Kidney (tissue), 14 donors: ENCODE results near the gene TMEM255B. TPM values are rescaled to one million over a fixed set of nuclear protein-coding genes. Genes with fewer than 3 reads are reported as not detected.

Experiments used
- DNase-seq, 5 donors: peaks; one replicate each; pipeline ENCODE4 v3.0.0-alpha.2; 2013 to 2020
- FAIRE-seq: peaks from 2 replicates; lab custom pipeline; 2012; peaks lifted over from hg19 to GRCh38; lab: Jason Lieb, UNC
- H3K27ac ChIP-seq, 2 donors: one replicate each; pipeline ENCODE4 v1.7.0; 2013; ENCODE audit warnings: low read depth in 2 of 2, low read length in 2 of 2, inconsistent platforms in 1 of 2
- H3K27me3 ChIP-seq: one replicate; pipeline ENCODE4 v1.7.1; 2013; ENCODE audit warnings: low read length, inconsistent platforms; ENCODE audit not compliant: control insufficient read depth, insufficient read depth
- H3K36me3 ChIP-seq, 3 donors: one replicate each; pipeline versions ENCODE4 v1.7.0 to v1.7.1; 2013; ENCODE audit warnings: low read length in 3 of 3, control low read depth in 1 of 3, inconsistent platforms in 1 of 3; ENCODE audit not compliant: insufficient read depth in 3 of 3, control insufficient read depth in 2 of 3
- H3K4me1 ChIP-seq, 3 donors: one replicate each; pipeline versions ENCODE4 v1.7.0 to v1.7.1; 2013; ENCODE audit warnings: low read length in 3 of 3, inconsistent platforms in 1 of 3, low read depth in 1 of 3; ENCODE audit not compliant: control insufficient read depth in 2 of 3, insufficient read depth in 2 of 3
- H3K4me3 ChIP-seq, 3 donors: one replicate each; pipeline versions ENCODE4 v1.7.0 to v1.8.1; 2013; ENCODE audit warnings: low read length in 3 of 3, control low read depth in 1 of 3, inconsistent platforms in 1 of 3
- H3K9ac ChIP-seq, 3 donors: one replicate each; pipeline versions ENCODE4 v1.7.0 to v1.7.1; 2013; ENCODE audit warnings: low read length in 3 of 3, control low read depth in 1 of 3, inconsistent platforms in 1 of 3
- H3K9me3 ChIP-seq, 3 donors: one replicate each; pipeline versions ENCODE4 v1.7.0 to v1.7.1; 2013; ENCODE audit warnings: low read length in 3 of 3, control low read depth in 1 of 3, inconsistent platforms in 1 of 3; ENCODE audit not compliant: control insufficient read depth in 2 of 3, insufficient read depth in 1 of 3
- CTCF ChIP-seq: IDR thresholded peaks from 3 replicates; pipeline ENCODE4 v1.5.1; 2012; ENCODE audit warnings: mild to moderate bottlenecking, moderate library complexity, borderline replicate concordance; ENCODE audit not compliant: insufficient read depth; ENCODE audit errors: extremely low read depth
- intact Hi-C: fragments of 100-400 bp; cut with DNase I; formaldehyde crosslinking; loops from one replicate; pipeline ENCODE4 v1.11.1; 2022
- polyA plus RNA-seq: library from polyadenylated mRNA; stranded (reverse); fragments of 350-450 nt; fragmentation: Illumina TruSeq; extraction: RNeasy Lipid Tissue Mini Kit (QIAGEN cat#74804); gene quantifications from one replicate; pipeline ENCODE4 v1.2.3, GENCODE V29; 2014; ENCODE audit warnings: low read depth, low replicate concordance; ENCODE audit not compliant: insufficient read depth
- total RNA-seq: library from RNA; stranded (reverse); fragmentation: NEBNext Ultra II Directional; extraction: Animal tissue kit (Norgen Biotek cat#: 25700); gene quantifications from one replicate; pipeline ENCODE4 v1.2.1, GENCODE V29; 2021
- donor health status: control.
- donor health status: control.
- donor health status: control.
- donor health status: control.
- donor health status: control.
- donor health status: DM: yes; HTN: yes; CAD: no.
- donor health status: Normal renal cell carcinoma (clear cell type).

The TMEM255B gene
- total and polyA plus RNA-seq, 2 donors from 2014 or later, result 11.9 to 29.3 TPM

DNA sequence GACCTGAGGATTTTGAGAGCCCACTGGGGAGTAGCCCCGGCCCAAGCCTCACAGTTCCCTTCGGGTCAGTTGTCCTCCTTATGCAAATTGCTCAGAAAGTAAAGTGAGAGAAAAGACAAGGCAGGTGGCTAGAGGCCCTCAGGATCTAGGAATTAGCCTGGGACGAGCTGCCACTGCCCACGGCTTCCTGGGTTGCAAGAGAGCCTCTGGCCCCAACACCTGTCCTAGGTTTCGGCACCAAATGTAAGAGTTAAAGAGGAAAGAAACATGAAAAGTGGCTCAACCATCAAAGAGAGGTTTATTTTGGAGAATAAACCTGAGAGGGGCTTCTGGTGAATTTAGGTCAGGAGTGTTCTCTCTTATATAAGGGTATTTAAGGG, 25.6 kb downstream of the TMEM255B start:
- Histone ChIP-seq H3K4me3 (no peak overlapping the region), H3K27me3 (no peaks in the 10 kb centered on the region), H3K4me1 (no peaks in the 10 kb centered on the region), H3K9me3 (no peaks in the 10 kb centered on the region), H3K9ac (no peak overlapping the region), H3K27ac (no peak overlapping the region), H3K36me3 (no peaks in the 10 kb centered on the region)
- DNase-seq (no peak), FAIRE-seq (no peak)
- intact Hi-C loops, result no loop called here
- no peak for TF ChIP-seq CTCF

GRCh38 chr13:113785051-113786010, 26.3 kb downstream of the TMEM255B start:
- no peak for TF ChIP-seq CTCF
- H3K4me3 ChIP-seq, result no peak overlapping the region
- H3K9ac ChIP-seq, result no peak overlapping the region
- H3K27me3 ChIP-seq, result no peaks in the 10 kb centered on the region
- intact Hi-C loops, result no loop called here
- no peaks in the 10 kb centered on the region for H3K36me3 ChIP-seq
- DNase-seq (peak in 1 of 5 donors; percentile 13), FAIRE-seq (no peak)
- H3K9me3 ChIP-seq, result no peaks in the 10 kb centered on the region
- no peaks in the 10 kb centered on the region for H3K4me1 ChIP-seq
- no peak overlapping the region for H3K27ac ChIP-seq

DNA sequence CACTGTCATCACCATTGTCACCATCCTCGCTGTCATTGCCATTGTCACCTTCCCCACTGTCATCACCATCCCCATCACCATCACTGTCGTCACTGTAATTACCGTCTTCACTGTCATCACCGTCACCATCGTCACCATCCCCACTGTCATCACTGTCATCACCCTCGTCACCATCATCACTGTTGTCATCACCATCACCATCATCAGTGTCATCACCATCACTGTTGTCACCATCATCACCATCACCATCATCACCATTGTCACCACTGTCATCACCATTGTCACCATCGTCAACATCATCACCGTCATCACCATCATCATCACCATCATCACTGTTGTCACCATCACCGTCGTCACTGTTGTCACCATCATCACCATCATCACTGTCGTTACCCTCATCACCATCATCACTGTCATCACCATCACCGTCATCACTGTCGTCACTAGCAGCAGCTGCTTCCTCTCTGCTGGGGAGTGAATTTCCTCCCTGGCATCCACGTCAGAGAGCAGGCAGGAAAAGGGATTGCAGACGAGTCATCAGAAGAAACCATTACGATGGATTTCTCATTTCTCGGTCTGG, 27.3 kb downstream of the TMEM255B start:
- intact Hi-C loops, result no loop called here
- Histone ChIP-seq H3K4me3 (no peak overlapping the region), H3K27ac (no peak overlapping the region), H3K27me3 (no peaks in the 10 kb centered on the region), H3K4me1 (no peaks in the 10 kb centered on the region), H3K36me3 (no peaks in the 10 kb centered on the region), H3K9ac (no peak overlapping the region), H3K9me3 (no peaks in the 10 kb centered on the region)
- DNase-seq (peak in 1 of 5 donors; percentile 9), FAIRE-seq (no peak)
- no peak for TF ChIP-seq CTCF
